ENCODE data around the gene EHD4. TPM values are rescaled to one million over a fixed set of nuclear protein-coding genes. Genes with fewer than 3 reads are reported as not detected.

The EHD4 gene
- total and polyA plus RNA-seq, 2 donors (not counting 3 experiments of a cell fraction or from before 2014, with no cell fraction given), result 96.7 to 128 TPM

DNA sequence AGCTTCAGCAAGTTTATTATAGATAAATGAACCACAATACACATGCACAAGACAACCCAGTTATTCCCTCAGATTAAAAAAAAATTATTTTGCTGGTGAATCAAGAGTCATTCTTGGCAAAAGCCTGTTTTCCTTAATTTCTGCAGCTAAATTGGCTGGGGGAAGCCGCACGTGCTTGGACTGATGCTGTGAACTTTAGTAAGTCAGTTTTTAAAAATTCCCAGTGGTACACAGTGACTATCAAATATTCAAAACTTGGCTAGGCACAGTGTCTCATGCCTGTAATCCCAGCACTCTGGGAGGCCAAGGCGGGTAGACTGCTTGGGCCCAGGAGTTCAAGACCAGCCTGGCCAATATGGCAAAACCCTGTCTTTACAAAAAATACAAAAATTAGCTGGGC lies 23.9 kb downstream of the EHD4 start:
- peak overlapping the region; percentile 99 for H3K27ac ChIP-seq (ENCODE audit: insufficient read depth, low read depth, low read length)
- intact Hi-C loops (cut with micrococcal nuclease) (no loop called here), dilution Hi-C loops (cut with MboI; ENCODE audit: extremely low pct_ligation_motif_present, low sequenced_read_pairs) (no loop called here)
- CTCF ChIA-PET, result interaction anchor here (1.3 to 2.5 kb wide), 3 partner anchors 12 to 44 kb away, joined by 3 to 8 read pairs (median 6); no protein-coding TSS in a partner anchor
- H3K27me3 ChIP-seq (ENCODE audit: control insufficient read depth in 2 of 2, insufficient read depth in 2 of 2, low read length in 2 of 2), result no peaks in the 10 kb centered on the region
- H3K4me3 ChIP-seq (replicated peaks in 1 of 3; ENCODE audit: insufficient read depth in 1 of 3, low read depth in 1 of 3, low read length in 3 of 3), result no peak overlapping the region
- H3K9me3 ChIP-seq (replicated peaks; ENCODE audit: control insufficient read depth, insufficient read depth, low read length), result no peaks in the 10 kb centered on the region
- no peak overlapping the region for H2AFZ ChIP-seq (ENCODE audit: low read depth, low read length)
- H3K4me1 ChIP-seq (ENCODE audit: control insufficient read depth, extremely low read depth, insufficient read depth, low read length), result peaks cover 75% of the 10 kb centered on the region
- peaks cover 18 to 22% of the 10 kb centered on the region in 2 experiments for H3K36me3 ChIP-seq (ENCODE audit: control insufficient read depth in 2 of 2, extremely low read depth in 1 of 2, insufficient read depth in 2 of 2, low read length in 2 of 2)
- no peaks in the 10 kb centered on the region for H3K9me1 ChIP-seq (replicated peaks; ENCODE audit: control insufficient read depth, extremely low read depth, insufficient read depth, low read length)
- H3K4me2 ChIP-seq (ENCODE audit: insufficient read depth, low read length), result no peak overlapping the region
- no peak for TF ChIP-seq MYC (IDR thresholded peaks at IDR 0.05; ENCODE audit: low read depth, low read length)
- no peak for TF ChIP-seq FOS (IDR thresholded peaks at IDR 0.05; ENCODE audit: borderline replicate concordance, insufficient read depth, low read length)
- TF ChIP-seq EZH2 (IDR thresholded peaks at IDR 0.05; ENCODE audit: borderline replicate concordance, low read depth, low read length, severe bottlenecking), result no peak
- TF ChIP-seq, protein P1, sequence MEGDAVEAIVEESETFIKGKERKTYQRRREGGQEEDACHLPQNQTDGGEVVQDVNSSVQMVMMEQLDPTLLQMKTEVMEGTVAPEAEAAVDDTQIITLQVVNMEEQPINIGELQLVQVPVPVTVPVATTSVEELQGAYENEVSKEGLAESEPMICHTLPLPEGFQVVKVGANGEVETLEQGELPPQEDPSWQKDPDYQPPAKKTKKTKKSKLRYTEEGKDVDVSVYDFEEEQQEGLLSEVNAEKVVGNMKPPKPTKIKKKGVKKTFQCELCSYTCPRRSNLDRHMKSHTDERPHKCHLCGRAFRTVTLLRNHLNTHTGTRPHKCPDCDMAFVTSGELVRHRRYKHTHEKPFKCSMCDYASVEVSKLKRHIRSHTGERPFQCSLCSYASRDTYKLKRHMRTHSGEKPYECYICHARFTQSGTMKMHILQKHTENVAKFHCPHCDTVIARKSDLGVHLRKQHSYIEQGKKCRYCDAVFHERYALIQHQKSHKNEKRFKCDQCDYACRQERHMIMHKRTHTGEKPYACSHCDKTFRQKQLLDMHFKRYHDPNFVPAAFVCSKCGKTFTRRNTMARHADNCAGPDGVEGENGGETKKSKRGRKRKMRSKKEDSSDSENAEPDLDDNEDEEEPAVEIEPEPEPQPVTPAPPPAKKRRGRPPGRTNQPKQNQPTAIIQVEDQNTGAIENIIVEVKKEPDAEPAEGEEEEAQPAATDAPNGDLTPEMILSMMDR (IDR thresholded peaks at IDR 0.05; ENCODE audit: extremely low read depth in 1 of 2, insufficient read depth in 1 of 2, low read depth in 1 of 2, low read length in 2 of 2), result no peak
- no peak for TF ChIP-seq POLR2AphosphoS5 (IDR thresholded peaks at IDR 0.05; ENCODE audit: insufficient read depth, low read depth, low read length)
- H3K9ac ChIP-seq (replicated peaks; ENCODE audit: extremely low read depth, insufficient read depth, low read length), result no peak overlapping the region
- no peak for DNase-seq (ENCODE audit: low read depth, low spot score)
- POLR2A ChIA-PET, result interaction anchor here (1.3 kb wide), 1 partner anchor 9 kb away, joined by 5 read pairs; no protein-coding TSS in a partner anchor
- no peak for FAIRE-seq
- no TSS peak for BruUV-seq (replicated peaks)
- no peaks in the 10 kb centered on the region for H4K20me1 ChIP-seq (replicated peaks; ENCODE audit: control insufficient read depth, extremely low read depth, insufficient read depth, low read length)
- H3K79me2 ChIP-seq (ENCODE audit: control insufficient read depth, insufficient read depth, low read length), result peaks cover 87% of the 10 kb centered on the region

- no peaks in the 10 kb centered on the region for H3K27me3 ChIP-seq (ENCODE audit: control insufficient read depth in 2 of 2, insufficient read depth in 2 of 2, low read length in 2 of 2)
- BruUV-seq (replicated peaks), result no TSS peak
- peak overlapping the region; percentile 57 for H3K9ac ChIP-seq (replicated peaks; ENCODE audit: extremely low read depth, insufficient read depth, low read length)
- ChIA-PET POLR2A (interaction anchor here (1.0 kb wide), 1 partner anchor 361 kb away, joined by 3 read pairs; no protein-coding TSS in a partner anchor), CTCF (interaction anchor here (1.1 to 2.5 kb wide), 2 partner anchors 10 to 42 kb away, joined by 4 to 8 read pairs; no protein-coding TSS in a partner anchor)
- peak overlapping the region; percentile 99 for H3K27ac ChIP-seq (ENCODE audit: insufficient read depth, low read depth, low read length)
- dilution Hi-C loops (cut with MboI; ENCODE audit: extremely low pct_ligation_motif_present, low sequenced_read_pairs), result no loop called here
- no peaks in the 10 kb centered on the region for H3K9me1 ChIP-seq (replicated peaks; ENCODE audit: control insufficient read depth, extremely low read depth, insufficient read depth, low read length)
- peaks cover 85% of the 10 kb centered on the region for H3K4me1 ChIP-seq (ENCODE audit: control insufficient read depth, extremely low read depth, insufficient read depth, low read length)
- peaks cover 14 to 24% of the 10 kb centered on the region in 2 experiments for H3K36me3 ChIP-seq (ENCODE audit: control insufficient read depth in 2 of 2, extremely low read depth in 1 of 2, insufficient read depth in 2 of 2, low read length in 2 of 2)
- H3K79me2 ChIP-seq (ENCODE audit: control insufficient read depth, insufficient read depth, low read length), result peaks cover 88% of the 10 kb centered on the region
- no peaks in the 10 kb centered on the region for H3K9me3 ChIP-seq (replicated peaks; ENCODE audit: control insufficient read depth, insufficient read depth, low read length)
- H3K4me3 ChIP-seq (replicated peaks in 1 of 3; ENCODE audit: insufficient read depth in 1 of 3, low read depth in 1 of 3, low read length in 3 of 3), result no peak overlapping the region
- TF ChIP-seq, protein P2, sequence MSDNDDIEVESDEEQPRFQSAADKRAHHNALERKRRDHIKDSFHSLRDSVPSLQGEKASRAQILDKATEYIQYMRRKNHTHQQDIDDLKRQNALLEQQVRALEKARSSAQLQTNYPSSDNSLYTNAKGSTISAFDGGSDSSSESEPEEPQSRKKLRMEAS (IDR thresholded peaks at IDR 0.05; ENCODE audit: insufficient read depth, insufficient read length), result no peak
- TF ChIP-seq POLR2A (IDR thresholded peaks at IDR 0.05; ENCODE audit: low read depth, low read length), result no peak
- TF ChIP-seq FOS (IDR thresholded peaks at IDR 0.05; ENCODE audit: borderline replicate concordance, insufficient read depth, low read length), result no peak
- no peak for TF ChIP-seq JUN (IDR thresholded peaks at IDR 0.05; ENCODE audit: borderline replicate concordance, insufficient read depth, insufficient read length, low read depth)
- no peak for FAIRE-seq
- H2AFZ ChIP-seq (ENCODE audit: low read depth, low read length), result no peak overlapping the region
- no peak for DNase-seq (ENCODE audit: low read depth, low spot score)
- no peak overlapping the region for H3K4me2 ChIP-seq (ENCODE audit: insufficient read depth, low read length)
- intact Hi-C loops (cut with micrococcal nuclease), result no loop called here
- H4K20me1 ChIP-seq (replicated peaks; ENCODE audit: control insufficient read depth, extremely low read depth, insufficient read depth, low read length), result no peaks in the 10 kb centered on the region
Observed at GRCh38 chr15:41946970-41947369, 25.4 kb downstream of the EHD4 start.
